ENCODE results near the gene MRPS5.
A peak's percentile ranks its signal among the peaks of the same experiment; 100 is the strongest.

Gene MRPS5

DNA sequence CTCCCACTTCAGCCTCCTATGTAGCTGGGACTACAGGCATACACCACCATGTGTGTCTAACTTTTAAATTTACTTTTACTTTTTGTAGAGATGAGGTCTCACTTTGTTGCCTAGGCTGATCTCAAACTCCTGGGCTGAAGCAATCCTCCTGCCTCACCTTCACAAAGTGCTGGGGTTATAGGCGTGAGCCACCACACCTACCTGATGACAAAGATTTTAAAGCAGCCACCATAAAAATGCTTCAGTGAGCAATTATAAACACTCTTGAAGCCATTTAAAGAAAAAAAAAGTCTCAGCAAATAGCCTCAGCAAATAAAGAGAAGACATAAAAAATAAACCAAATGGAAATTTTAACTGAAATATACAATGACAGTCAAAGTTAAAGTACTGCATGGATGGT lies 35.6 kb downstream of the MRPS5 start:
- no peak for DNase-seq

DNA sequence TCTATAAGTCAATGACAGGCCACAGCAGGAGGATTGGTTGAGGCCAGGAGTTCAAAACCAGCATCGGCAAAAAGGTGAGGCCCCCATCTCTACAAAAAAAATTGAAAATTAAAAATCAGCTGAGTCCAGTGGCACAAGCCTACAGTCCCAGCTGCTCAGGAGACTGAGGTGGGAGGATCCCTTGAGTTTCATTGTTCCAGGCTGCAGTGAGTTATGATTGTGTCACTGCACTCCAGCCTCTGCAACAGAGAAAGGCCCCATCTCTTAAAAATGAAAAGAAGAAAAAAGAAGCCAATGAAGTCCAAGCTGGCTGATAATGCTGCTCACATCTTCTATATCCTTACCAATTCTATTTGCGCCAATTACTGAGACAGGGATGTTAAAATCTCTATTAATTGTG lies 39.1 kb downstream of the MRPS5 start:
- DNase-seq = no peak

DNA sequence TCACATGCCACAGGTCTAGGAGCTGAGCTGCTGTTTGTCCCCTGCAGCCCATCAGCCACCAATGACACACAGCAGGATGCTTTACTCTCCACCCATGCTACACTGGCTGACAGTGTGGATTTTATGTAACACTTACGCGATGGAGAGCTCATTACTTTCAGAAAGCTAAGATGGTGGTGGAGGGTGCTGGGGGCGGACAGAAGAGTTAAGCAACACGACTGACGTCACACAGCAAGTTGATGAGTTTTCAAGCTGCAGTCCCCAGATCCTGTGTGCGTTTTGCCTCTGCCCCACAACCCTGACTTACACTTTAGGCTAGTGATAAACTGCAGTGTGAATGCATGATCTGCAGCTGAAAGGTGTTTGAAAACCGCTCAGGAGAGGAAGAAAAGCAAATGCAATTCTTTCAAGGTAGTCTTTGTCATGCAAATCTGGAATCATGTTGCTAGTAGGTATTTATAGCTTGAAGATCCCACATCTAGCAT lies 42.4 kb downstream of the MRPS5 start:
- DNase-seq = no peak

DNA sequence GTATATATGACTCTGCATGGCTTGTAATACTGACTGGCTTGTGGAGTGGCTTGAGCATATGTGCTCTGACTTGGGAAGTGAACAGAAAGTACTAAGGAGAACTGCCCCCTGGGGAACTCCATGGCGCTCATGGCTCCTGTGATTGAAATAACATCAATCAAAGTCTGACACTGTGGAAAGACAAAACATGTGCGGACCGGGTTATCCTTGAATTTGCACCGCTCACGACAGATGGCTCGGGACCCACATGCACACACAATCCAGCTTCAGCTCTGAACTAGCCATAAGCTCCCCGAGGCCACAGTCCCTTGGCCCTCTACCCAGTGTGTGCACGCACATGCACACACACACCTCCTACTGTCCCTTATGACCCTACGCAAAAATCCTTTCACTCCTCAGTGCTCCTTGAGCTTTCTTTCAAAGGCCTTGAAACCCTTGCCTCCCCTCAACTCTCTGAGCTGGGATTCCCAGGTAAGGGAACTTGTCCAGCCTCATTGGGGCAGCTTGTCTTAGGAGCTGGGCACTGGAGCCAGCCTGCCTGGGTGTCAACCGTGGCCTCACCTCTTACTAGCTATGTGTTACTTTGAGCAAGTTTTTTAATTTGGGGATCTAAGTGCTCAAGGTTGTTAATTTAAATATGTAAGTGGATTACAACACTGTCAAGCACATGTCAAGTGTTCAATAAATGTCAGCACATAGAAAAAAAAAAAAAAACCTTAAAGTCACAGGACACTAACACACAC lies 43.6 kb downstream of the MRPS5 start:
- DNase-seq = no peak

GRCh38 chr2:95077530-95077825 lies 44.1 kb downstream of the MRPS5 start:
- no peak for DNase-seq

- DNase-seq = peak; percentile 93
Observed at GRCh38 chr2:95076705-95077529, 44.7 kb downstream of the MRPS5 start.

DNA sequence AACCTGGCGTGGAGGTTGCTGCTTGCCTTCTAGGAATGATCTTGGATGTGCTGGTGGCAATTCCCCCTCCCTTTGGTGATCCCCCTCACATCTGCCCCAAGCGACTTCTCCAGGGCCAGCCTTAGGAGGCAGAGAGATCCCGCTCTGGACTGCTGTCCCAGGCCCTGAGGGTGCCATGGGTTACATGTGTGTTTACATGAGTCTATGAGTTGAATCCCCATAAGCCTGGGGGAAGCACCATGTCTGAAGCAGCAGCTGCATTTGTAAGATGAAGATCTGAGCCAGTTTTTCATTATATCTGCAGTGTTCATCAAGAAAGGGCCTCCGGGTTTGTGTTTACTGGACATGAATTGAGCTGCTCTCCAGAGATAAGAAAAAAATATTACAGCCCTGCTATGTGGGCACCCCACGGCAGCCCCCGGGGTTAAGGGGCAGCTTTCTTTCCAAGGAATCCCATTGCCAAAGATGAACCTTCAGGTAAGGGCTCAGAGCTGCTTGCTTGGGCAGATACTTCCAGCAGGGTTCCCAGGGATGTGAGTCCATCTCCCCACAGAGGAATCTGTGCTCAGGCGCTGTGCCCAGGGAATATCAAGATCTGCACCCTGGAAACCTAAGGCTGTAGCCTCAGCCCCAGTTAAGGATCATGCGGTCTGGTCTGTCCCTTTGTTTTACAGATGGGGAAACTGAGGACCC lies 46.0 kb downstream of the MRPS5 start:
- no peak for DNase-seq

DNA sequence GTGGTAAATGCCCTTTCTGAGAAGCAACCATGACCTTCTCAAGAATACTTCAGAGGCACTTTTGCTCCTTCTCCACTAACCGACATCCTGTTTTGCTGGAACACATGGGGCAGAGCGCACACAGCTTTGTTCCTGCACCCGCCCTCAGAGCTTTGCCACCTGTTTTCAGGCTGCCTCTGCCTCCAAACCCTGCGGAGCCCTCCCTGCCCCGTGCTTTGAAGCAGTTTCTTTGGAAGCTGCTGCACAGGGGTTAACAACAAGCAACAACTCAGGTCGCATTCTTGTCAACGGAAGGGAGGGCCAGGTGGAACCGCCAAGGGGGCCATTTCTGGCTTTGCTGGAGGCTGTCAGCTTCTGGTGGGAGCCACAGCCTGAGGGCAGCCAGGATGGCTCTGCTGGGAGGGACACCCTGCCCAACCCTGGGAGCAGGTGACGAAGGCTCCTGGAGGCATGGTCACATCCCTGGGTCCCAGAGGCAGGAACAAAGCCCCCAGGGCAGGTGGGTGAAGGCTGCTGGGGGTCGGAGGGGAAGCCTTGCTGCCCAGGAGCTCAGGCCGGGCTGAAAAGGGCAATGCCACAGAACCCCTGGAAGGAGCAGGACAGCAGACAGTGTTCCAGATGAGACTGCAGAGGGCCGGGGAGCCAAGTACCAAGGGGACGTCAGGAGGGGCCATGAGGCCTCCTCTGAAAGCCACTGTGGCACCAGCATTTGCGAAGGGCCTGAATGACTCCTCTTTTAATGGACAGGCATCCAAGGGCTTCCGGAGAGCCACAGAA lies 46.8 kb downstream of the MRPS5 start:
- DNase-seq = no peak

GRCh38 chr2:95073856-95074662 lies 47.5 kb downstream of the MRPS5 start:
- no peak for DNase-seq

DNA sequence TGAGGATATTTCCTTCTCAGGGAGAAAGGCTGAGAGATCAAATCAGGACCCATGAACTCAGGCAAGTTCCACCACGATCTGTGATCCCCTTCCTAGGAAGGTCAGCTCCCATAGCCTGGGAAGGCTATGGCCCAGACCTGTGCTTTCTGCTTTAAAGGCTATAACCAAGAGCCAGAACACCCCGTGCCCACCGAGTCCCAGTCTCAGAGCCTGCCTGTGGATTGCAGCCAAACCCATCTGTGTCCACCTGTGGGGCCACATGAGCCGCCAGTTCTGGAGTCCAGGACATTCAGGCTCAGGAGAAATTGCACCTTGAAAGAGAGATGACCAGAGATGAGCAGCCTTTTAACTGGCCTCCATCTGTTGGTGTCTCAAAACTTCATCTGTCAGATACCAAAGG lies 49.2 kb downstream of the MRPS5 start:
- no peak for DNase-seq

DNA sequence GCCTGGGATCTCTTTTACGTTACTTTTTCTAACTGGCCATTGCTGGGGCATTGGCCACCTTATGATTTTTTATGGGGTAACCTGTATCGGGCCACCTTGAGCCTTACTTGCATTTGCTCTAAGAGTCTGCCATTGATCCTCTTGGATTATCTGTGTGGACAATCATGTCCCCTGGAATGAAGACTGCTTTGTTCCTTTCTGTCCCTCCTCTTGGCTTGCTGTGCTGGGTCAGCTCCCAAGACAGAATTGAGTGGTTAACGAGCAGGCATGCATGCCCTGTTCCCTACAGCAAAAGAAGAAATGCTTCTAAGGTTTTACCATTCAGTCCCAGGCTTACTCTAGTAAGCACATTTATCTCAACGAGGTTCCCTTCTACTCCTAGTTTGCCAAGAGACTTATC lies 49.8 kb downstream of the MRPS5 start:
- DNase-seq = no peak

- DNase-seq = no peak
Observed at GRCh38 chr2:95069465-95069864, 52.1 kb downstream of the MRPS5 start.

DNA sequence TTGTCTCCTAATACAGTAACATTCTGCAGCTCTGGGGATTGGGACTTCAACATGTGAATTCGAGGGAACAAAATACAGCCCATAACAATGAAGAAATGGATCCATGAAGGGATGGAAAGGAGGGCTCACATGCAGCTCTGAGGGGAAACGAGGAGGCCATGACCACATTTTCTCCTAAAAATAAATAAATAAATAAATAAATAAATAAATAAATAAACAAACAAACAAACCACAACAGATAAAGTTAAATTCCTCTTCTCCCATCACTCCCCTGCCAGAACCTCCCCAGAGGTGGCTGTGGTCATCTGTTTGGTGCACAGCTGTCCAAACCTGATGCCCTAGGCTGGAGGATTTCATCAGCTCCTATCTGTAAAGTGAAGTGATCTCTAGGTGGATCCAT lies 53.4 kb downstream of the MRPS5 start:
- DNase-seq = no peak

- DNase-seq = no peak
Observed at GRCh38 chr2:95063086-95063958, 58.3 kb downstream of the MRPS5 start.

DNA sequence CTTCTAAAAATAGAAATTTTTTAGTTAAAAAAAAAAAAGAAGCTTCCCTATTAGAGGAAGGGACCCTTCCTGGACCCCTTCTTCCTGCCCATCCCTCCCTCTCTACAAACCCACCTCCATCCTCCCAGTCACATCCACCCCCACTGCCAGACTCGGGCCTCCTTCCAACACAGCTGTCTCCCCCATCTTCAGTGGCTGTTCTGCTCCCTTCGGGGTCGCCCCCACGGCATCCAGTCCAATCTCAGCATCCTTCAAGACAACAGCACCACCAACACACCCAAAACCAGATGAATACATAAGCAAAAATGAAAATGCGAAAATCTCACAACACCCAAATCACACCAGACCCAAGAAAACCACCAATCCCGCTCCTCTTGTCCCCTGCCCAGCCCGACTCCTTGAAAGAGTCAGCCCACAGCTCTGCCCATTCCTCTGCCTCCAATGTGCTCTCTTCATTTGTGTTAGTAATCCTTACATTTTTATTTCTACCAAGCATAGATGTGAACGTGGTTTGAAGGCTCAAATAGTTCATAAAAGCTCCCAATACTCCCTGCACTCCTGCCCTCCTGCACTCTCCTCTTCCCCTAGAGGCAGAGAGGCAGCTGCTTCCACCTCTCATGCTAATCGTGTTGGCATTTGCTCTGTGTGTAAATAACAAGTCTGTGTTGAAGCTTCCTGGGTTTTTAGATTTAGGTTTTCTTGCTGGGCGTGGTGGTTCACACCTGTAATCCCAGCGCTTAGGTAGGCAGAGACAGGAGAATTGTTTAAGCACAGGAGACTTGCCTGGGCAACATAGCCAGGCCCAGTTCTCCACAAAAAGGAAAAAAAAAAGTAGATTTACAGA lies 59.1 kb downstream of the MRPS5 start:
- DNase-seq = peak; percentile 71

- no peak for DNase-seq
Observed at GRCh38 chr2:95061601-95062183, 59.9 kb downstream of the MRPS5 start.

- no peak for DNase-seq
Observed at GRCh38 chr2:95061119-95061512, 60.5 kb downstream of the MRPS5 start.

- no peak for DNase-seq
Observed at GRCh38 chr2:95060446-95061118, 61.0 kb downstream of the MRPS5 start.

Data from NCI-H345 (cell line).